ENCODE data around the gene MKI67.

Gene MKI67

DNA sequence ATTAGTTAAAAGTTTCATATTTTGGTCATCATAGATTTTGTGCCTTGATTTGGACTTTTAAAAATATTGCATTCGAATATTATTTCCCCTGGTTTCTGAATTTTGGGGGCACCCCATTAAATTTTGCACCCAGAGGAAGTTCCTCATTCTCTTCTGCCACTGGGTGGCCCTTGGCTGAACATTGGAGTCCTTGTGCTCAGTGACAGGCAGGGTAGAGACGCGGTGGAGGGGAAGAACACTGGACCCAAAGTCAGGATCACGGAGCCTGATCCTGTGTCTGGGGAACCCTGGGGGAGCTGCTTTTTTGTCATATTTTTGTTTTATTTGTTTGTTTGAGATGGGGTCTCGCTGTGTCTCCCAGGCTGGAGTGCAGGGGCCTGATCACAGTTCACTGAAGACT lies 74.7 kb downstream of the MKI67 start:
- no peak for DNase-seq (ENCODE audit: low spot score)

DNA sequence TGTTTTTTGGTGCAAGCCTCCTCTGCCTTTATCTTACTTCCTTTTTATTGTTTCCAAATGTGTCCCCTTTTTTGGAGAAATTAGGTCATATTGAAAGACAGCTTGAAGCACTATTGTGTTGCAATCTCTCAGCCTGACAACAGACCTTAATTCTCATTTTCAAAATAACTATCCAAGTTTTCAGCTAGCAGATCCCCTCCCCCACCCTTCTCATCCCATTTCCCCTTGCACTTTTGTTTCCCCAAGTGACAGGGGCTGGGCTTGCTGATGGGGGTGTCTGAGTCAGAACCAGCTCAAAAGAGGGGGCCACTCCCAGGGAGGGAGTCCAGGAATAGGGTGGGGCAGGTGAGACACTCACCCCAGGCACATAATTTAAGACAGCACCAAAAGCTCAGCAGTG lies 75.3 kb downstream of the MKI67 start:
- no peak for DNase-seq (ENCODE audit: low spot score)

DNA sequence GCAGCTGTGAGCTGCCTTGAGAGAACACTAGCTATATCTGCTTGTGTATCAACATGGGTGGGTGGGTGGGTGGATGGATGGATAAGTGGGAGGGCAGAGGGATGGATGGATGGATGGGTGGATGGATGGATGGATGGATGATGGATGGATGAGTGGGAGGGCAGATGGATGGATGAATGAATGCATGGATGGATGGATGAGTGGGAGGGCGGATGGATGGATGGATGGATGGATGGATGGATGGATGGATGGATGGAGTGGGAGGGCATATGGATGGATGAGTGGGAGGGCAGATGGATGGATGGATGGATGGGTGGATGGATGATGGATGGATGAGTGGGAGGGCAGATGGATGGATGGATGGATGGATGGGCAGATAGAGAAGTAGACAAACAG lies 76.1 kb downstream of the MKI67 start:
- DNase-seq (ENCODE audit: low spot score): no peak

DNA sequence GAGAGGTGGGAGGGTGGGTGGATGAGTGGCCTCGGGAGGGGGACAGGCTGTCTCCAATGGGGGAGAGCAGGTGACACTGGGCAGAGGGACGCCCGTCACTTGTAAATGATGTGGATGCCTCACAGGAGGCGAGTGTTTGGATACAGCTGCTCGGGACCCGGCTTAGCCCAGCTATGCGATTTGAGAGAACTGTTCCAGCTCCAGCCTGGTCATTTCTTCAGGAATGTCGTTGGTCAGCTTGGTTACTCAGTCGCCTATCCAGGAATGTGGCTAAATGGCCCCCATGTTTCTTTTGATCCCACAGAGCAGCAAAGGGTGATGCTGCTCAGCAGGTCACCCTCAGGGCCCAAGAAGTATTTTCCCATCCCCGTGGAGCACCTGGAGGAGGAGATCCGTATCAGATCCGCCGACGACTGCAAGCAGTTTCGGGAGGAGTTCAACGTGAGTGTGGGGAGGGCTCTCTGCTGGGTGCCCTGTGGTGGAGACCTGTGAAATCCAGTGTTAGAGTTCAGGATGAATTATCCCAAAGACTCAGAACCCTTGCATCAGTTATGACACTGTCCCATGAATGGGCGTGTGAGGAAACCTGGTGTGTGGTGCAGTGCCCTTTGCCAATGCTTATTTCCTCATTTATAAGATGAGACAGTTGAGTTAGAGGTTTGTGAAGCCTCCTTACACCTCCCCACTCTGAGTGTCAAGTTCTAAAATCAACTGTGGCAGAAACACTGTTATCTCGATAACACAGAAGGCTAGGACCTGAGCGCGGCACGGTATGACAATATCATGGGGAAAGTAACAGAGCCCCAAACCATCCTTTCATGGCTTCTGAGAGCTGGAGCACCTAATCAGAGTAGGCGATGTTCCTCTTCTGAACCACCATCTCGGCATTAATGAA lies 76.8 kb downstream of the MKI67 start:
- DNase-seq (ENCODE audit: low spot score): no peak

DNA sequence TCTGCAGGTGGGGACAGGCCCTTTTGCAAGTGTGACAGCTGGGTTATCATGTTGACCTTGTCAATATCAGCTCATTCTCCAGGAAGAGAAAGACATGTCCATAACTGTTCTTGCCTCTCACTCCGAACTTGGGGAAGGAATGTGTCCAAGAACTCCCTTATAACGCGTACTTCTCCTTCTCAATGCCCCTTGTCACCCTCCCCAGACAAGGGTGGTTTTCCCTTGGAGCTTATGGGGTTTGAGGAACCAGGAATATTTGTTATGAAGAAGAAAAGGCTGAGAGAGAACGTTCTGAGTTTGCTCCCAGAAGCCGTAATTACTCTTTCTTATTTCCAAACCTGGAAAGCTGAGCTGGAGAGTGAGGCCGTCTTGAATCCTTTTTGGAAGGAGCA lies 77.4 kb downstream of the MKI67 start:
- DNase-seq (ENCODE audit: low spot score): no peak

DNA sequence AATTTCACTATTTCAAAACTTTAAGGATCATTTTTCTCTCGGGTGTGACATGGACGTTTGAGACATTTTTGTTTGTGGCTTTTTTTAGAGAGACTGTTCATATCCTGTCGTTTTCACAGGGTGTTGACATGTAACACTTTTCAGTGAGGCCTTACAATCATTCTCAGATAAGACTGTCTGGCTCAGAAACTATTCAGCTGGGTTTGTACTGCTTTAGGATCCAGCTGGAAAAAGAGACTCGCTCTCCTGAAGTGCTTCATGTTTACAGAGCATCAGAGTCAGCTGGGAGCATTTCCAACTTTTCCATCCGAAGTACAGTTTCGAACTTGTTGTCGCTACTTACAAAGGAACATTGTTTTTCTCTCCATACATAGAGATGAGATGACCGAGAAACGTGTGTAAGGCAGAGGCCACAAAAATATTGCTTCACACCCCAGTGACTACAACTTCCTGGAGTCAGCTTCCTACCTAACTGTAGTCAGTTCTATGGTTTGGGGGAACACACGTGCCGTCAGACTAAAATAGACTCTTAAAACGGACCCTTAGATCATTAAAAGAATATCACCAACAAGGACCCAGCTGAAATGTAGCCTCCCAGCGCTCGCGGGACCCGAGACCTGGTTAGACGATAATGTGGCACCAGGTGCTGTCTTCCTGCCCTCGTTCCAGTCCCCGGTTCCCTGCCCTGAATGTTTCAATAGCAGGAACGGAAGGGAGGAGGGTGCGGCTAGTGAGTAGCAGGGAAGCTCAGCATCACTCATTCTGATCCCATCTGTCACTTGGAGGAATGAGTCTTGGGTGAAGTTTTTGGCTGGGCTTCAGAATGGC lies 78.0 kb downstream of the MKI67 start:
- no peak for DNase-seq (ENCODE audit: low spot score)

DNA sequence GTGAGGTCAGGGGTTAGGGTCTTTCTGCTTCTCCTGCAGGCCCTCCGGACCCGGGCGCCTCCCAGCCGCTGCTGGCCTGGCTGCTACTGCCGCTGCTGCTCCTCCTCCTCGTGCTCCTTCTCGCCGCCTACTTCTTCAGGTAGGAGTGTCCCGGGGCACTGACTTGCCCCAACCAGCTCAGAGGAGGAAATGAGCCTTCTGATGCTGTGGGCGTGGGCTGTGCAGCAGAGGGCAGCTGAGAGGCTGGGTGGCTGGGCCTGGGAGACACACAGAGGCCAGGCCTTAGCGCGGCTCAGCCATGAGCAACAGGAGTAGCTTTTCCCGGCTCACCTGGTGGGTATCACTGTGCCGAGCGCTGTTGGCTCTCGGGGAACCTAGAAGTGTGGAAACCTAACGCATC lies 78.9 kb downstream of the MKI67 start:
- DNase-seq (ENCODE audit: low spot score): no peak

DNA sequence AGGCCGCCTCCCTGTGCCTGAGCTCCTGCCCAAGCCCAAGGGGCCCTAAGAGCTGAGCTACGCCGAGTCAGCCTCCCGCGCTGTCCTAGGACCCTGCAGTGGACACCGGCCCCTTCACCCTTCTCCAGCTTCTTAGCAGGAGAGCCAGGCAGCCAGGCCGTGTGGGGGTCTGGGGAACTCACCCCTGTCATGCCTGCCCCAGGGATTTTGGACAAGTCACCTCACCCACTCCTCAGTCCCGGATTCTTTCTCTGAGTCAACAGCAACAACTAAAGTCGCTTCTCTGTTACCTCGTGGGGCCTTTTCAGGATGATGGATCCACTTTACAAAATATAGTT lies 79.3 kb downstream of the MKI67 start:
- no peak for DNase-seq (ENCODE audit: low spot score)
